ENCODE data around the gene CYBRD1. TPM values are rescaled to one million over a fixed set of nuclear protein-coding genes. Genes with fewer than 3 reads are reported as not detected.

The CYBRD1 gene
- total and polyA plus RNA-seq, 8 donors = 72.8 to 116 (median 88.1) TPM

DNA sequence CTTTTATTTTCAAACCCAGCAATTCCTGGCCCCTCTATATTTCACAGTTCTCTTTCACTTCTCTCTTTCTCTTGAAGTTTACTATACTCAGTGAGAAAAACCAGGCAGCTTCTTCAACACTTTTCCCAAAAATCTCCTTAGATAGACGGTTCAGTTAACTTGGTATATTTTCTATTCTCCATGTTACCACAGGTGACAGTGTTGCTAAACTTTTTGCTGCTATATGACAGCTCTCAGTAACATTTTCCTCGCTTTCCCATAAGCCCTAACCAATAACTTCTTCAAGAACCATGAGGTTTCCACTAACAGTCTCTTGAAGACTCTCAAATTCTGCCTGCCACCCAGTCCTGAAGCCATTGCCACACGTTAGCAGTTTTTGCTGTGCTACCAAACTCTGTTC lies 45.8 kb downstream of the CYBRD1 start:
- ATAC-seq = no peak
- Histone ChIP-seq H3K27me3 (no peaks in the 10 kb centered on the region), H3K27ac (no peak overlapping the region), H3K4me3 (no peak overlapping the region), H3K36me3 (no peaks in the 10 kb centered on the region), H3K9me3 (no peaks in the 10 kb centered on the region), H3K4me1 (no peaks in the 10 kb centered on the region)
- DNase-seq = no peak
- intact Hi-C loops (cut with DNase I) = no loop called here
- TF ChIP-seq, protein P1, sequence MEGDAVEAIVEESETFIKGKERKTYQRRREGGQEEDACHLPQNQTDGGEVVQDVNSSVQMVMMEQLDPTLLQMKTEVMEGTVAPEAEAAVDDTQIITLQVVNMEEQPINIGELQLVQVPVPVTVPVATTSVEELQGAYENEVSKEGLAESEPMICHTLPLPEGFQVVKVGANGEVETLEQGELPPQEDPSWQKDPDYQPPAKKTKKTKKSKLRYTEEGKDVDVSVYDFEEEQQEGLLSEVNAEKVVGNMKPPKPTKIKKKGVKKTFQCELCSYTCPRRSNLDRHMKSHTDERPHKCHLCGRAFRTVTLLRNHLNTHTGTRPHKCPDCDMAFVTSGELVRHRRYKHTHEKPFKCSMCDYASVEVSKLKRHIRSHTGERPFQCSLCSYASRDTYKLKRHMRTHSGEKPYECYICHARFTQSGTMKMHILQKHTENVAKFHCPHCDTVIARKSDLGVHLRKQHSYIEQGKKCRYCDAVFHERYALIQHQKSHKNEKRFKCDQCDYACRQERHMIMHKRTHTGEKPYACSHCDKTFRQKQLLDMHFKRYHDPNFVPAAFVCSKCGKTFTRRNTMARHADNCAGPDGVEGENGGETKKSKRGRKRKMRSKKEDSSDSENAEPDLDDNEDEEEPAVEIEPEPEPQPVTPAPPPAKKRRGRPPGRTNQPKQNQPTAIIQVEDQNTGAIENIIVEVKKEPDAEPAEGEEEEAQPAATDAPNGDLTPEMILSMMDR (IDR thresholded peaks at IDR 0.05) = no peak

DNA sequence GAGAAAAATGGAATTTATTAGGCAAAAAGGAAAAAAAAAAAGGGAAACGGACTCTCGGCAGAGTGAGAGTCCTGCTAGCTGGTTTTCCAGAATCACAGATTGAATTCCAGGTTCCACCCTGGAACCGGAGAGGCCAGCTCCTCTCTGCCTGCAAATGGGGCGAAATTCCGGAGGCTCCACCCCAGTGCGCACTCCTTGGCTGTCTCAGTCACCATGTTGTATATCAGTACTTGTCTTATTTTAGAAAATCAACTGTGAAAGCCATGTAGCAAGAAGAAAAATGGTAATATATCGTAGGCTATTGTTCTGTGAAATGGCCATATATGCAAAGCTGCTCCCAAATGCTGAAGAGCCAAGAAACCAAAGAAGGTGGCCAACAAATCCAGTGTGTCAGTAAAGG lies 49.4 kb downstream of the CYBRD1 start:
- Histone ChIP-seq H3K27me3 (no peaks in the 10 kb centered on the region), H3K4me3 (no peak overlapping the region), H3K27ac (no peak overlapping the region), H3K4me1 (no peaks in the 10 kb centered on the region), H3K9me3 (no peaks in the 10 kb centered on the region), H3K36me3 (no peaks in the 10 kb centered on the region)
- intact Hi-C loops (cut with DNase I) = loop anchor here in 1 of 2 donors (10.0 kb wide), 1 partner anchor 543 kb away; no protein-coding TSS in a partner anchor
- TF ChIP-seq, protein P1 (IDR thresholded peaks at IDR 0.05) = no peak
- DNase-seq = no peak
- no peak for ATAC-seq

DNA sequence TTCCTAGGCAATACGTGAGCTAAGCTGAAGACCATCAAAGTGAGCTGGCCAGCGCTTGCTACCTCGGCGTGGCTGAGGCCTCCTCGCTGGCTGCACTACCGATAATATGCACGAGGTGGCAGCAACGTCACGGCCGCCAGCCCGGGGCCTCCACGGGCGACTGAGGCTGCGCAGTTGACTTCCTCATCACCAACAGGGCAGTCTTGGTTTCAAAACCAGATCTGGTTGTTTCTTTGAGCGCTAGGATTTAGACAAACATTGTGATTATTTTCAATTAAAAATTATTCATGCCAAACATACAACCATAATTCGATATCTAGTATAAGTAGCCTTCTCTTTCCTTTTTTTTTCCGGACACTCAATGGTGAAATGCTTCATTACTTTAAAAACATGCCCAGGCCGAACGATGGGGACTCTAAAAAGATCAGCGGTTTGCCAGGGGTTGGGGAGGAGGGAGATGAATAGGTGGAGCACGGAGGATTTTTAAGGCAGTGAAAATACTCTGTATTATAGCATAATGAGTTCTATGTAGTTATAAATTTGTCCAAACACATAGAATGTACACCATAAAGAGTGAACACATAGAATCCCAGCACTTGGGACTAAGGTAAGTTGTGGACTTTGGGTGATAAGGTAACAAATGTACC lies 52.0 kb downstream of the CYBRD1 start:
- H3K27me3 ChIP-seq = no peaks in the 10 kb centered on the region
- H3K4me3 ChIP-seq = no peak overlapping the region
- no peaks in the 10 kb centered on the region for H3K9me3 ChIP-seq
- H3K4me1 ChIP-seq = no peaks in the 10 kb centered on the region
- TF ChIP-seq, protein P1 (IDR thresholded peaks at IDR 0.05) = peak; percentile 97
- peak; percentile 69 to 96 (median 83) for DNase-seq
- H3K27ac ChIP-seq = no peak overlapping the region
- intact Hi-C loops (cut with DNase I) = loop anchor here in 1 of 2 donors (10.0 kb wide), 1 partner anchor 541 kb away; no protein-coding TSS in a partner anchor
- H3K36me3 ChIP-seq = no peaks in the 10 kb centered on the region
- peak; percentile 100 for ATAC-seq

DNA sequence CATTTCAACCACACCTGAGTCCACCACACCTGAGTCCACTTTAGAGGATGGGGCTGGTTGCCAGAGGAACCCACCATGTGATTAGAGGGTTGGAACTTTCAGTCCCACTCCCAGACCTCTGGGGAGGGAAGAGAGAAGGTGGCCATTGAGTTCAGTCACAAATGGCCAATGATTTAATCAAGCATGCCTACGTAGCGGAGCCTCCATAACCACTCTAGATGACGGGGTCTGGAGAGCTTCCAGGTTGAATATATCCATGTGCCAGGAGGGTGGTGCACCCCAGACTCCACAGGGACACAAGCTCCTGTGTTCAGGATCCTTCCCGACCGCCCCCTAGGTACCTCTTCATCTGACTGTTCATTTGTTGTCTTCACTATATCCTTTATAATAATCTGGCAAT lies 53.3 kb downstream of the CYBRD1 start:
- no peak for DNase-seq
- Histone ChIP-seq H3K27me3 (no peaks in the 10 kb centered on the region), H3K4me1 (no peaks in the 10 kb centered on the region), H3K4me3 (no peak overlapping the region), H3K36me3 (no peaks in the 10 kb centered on the region), H3K27ac (no peak overlapping the region), H3K9me3 (no peaks in the 10 kb centered on the region)
- ATAC-seq = no peak
- intact Hi-C loops (cut with DNase I) = loop anchor here in 1 of 2 donors (10.0 kb wide), 1 partner anchor 539 kb away; no protein-coding TSS in a partner anchor
- TF ChIP-seq, protein P1 (IDR thresholded peaks at IDR 0.05) = no peak

DNA sequence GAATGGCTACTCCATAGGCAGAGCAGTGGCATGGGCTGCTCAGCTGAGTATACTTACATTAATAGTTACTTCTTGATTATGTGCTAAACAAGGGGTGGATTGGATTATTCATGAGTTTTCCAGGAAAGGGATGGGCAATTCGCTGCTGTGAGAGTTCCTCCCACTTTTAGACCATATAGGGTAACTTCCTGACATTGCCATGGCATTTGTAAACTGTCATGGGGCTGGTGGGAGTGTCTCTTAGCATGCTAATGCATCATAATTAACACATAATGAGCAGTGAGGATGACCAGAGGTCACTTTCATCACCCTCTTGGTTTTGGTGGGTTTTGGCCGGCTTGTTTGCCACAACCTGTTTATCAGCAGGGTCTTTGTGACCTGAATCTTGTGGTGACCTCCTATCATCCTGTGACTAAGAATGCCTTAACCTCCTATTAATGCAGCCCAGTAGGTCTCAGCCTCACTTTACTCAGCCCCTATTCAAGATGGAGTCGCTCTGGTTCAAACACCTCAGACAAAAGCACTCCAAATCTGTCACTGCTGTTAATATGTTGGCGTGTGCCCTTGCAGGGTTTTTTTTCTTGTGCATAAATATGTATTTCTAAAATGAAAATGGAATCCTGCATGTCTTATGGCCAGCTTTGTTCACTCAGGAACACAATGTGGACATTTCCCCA lies 56.0 kb downstream of the CYBRD1 start:
- no peak for ATAC-seq
- no peaks in the 10 kb centered on the region for H3K4me1 ChIP-seq
- H3K36me3 ChIP-seq = no peaks in the 10 kb centered on the region
- no peak overlapping the region for H3K27ac ChIP-seq
- TF ChIP-seq, protein P1 (IDR thresholded peaks at IDR 0.05) = no peak
- no peak for DNase-seq
- intact Hi-C loops (cut with DNase I) = loop anchor here in 1 of 2 donors (10.0 kb wide), 1 partner anchor 537 kb away; no protein-coding TSS in a partner anchor
- H3K27me3 ChIP-seq = no peaks in the 10 kb centered on the region
- no peak overlapping the region for H3K4me3 ChIP-seq
- no peaks in the 10 kb centered on the region for H3K9me3 ChIP-seq

All from left lung (tissue), 10 donors.